C4-2B (cell line): ENCODE data around the gene ASPDH.

ENCODE experiments used
- ZFX ChIP-seq: fragments of 450-650 bp; IDR thresholded peaks from 2 replicates; pipeline ENCODE4 v1.6.1; 2017
- TF ChIP-seq, protein P1 (sequence below): fragments of 450-650 bp; conservative IDR thresholded peaks from 2 replicates; pipeline ENCODE4 v1.5.1; 2017; ENCODE audit warnings: mild to moderate bottlenecking

GRCh38 chr19:50557009-50557613 is 43.4 kb upstream of the ASPDH start:
- TF ChIP-seq, protein P1, sequence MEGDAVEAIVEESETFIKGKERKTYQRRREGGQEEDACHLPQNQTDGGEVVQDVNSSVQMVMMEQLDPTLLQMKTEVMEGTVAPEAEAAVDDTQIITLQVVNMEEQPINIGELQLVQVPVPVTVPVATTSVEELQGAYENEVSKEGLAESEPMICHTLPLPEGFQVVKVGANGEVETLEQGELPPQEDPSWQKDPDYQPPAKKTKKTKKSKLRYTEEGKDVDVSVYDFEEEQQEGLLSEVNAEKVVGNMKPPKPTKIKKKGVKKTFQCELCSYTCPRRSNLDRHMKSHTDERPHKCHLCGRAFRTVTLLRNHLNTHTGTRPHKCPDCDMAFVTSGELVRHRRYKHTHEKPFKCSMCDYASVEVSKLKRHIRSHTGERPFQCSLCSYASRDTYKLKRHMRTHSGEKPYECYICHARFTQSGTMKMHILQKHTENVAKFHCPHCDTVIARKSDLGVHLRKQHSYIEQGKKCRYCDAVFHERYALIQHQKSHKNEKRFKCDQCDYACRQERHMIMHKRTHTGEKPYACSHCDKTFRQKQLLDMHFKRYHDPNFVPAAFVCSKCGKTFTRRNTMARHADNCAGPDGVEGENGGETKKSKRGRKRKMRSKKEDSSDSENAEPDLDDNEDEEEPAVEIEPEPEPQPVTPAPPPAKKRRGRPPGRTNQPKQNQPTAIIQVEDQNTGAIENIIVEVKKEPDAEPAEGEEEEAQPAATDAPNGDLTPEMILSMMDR, result no peak; the same call in 1 of the 2 replicates
- TF ChIP-seq ZFX, result no peak
